DMS114 treated with DMSO at 0.1 percent for 48 hours (cell line): ENCODE measurements around the gene ABCA13.

Source experiments
- DNase-seq: peaks from one replicate; lab custom pipeline; 2025; ENCODE audit not compliant: unreplicated experiment; lab: John Stamatoyannopoulos, UW

The ABCA13 gene

GRCh38 chr7:48505051-48505450 lies 333.8 kb downstream of the ABCA13 start:
- DNase-seq: no peak

- DNase-seq: no peak
These were observed 334.2 kb downstream of the ABCA13 start for GRCh38 chr7:48505466-48505865.

GRCh38 chr7:48506569-48506968 lies 335.3 kb downstream of the ABCA13 start:
- no peak for DNase-seq

GRCh38 chr7:48511080-48511479 lies 339.8 kb downstream of the ABCA13 start:
- no peak for DNase-seq

GRCh38 chr7:48512892-48513291 lies 341.6 kb downstream of the ABCA13 start:
- DNase-seq: no peak

GRCh38 chr7:48515171-48515570 lies 343.9 kb downstream of the ABCA13 start:
- DNase-seq: no peak

- no peak for DNase-seq
These were observed 346.8 kb downstream of the ABCA13 start for GRCh38 chr7:48518092-48518491.

- DNase-seq: no peak
These were observed 351.4 kb downstream of the ABCA13 start for GRCh38 chr7:48522692-48523091.

GRCh38 chr7:48525736-48526732 lies 354.8 kb downstream of the ABCA13 start:
- DNase-seq: no peak

- DNase-seq: no peak
These were observed 357.4 kb downstream of the ABCA13 start for GRCh38 chr7:48528646-48529045.

GRCh38 chr7:48537561-48537960 lies 366.3 kb downstream of the ABCA13 start:
- no peak for DNase-seq

GRCh38 chr7:48540746-48541145 lies 369.5 kb downstream of the ABCA13 start:
- DNase-seq: no peak

- no peak for DNase-seq
These were observed 377.4 kb downstream of the ABCA13 start for GRCh38 chr7:48548667-48549066.

- no peak for DNase-seq
These were observed 380.4 kb downstream of the ABCA13 start for GRCh38 chr7:48551652-48552051.

GRCh38 chr7:48563334-48563733 lies 392.1 kb downstream of the ABCA13 start:
- DNase-seq: no peak

- DNase-seq: no peak
These were observed 404.3 kb downstream of the ABCA13 start for GRCh38 chr7:48575516-48575915.

GRCh38 chr7:48587475-48587874 lies 416.2 kb downstream of the ABCA13 start:
- no peak for DNase-seq

GRCh38 chr7:48594349-48594748 lies 423.1 kb downstream of the ABCA13 start:
- DNase-seq: no peak

GRCh38 chr7:48595756-48596155 lies 424.5 kb downstream of the ABCA13 start:
- DNase-seq: no peak

- DNase-seq: no peak
These were observed 439.4 kb downstream of the ABCA13 start for GRCh38 chr7:48610705-48611104.

- DNase-seq: no peak
These were observed 440.7 kb downstream of the ABCA13 start for GRCh38 chr7:48611993-48612392.

- no peak for DNase-seq
These were observed 446.2 kb downstream of the ABCA13 start for GRCh38 chr7:48617508-48617907.

GRCh38 chr7:48617993-48618392 lies 446.7 kb downstream of the ABCA13 start:
- DNase-seq: no peak
